Retina (tissue), 1 donor: Measurements from ENCODE around the gene ATXN2L.
"Not testable (repeated sequence)": the region's sequence is repeated elsewhere in the genome, so short reads cannot be mapped to it uniquely, and the experiment has no call there.

Source experiments
- DNase-seq: peaks from one replicate; pipeline ENCODE4 v3.0.0-alpha.2; 2016

Gene ATXN2L

GRCh38 chr16:28822520-28823290 is at the start of gene ATXN2L:
ATXN2L (plus strand) TSS chr16:28822999; CDS start chr16:28823260, 261 bp downstream.
- peak; percentile 99 for DNase-seq

GRCh38 chr16:28781697-28782096 is 41.1 kb upstream of the ATXN2L start:
- DNase-seq, result not testable (repeated sequence)

GRCh38 chr16:28782357-28782756 is 40.4 kb upstream of the ATXN2L start:
- not testable (repeated sequence) for DNase-seq

- DNase-seq, result peak; percentile 37
These were observed 20.4 kb upstream of the ATXN2L start for GRCh38 chr16:28802235-28803019.

- DNase-seq, result not testable (repeated sequence)
These were observed 15.2 kb upstream of the ATXN2L start for GRCh38 chr16:28807445-28808120.

- no peak for DNase-seq
These were observed 2.8 kb upstream of the ATXN2L start for GRCh38 chr16:28820016-28820415.

GRCh38 chr16:28820546-28820945 is 2.3 kb upstream of the ATXN2L start:
- DNase-seq, result not testable (repeated sequence)

GRCh38 chr16:28821874-28822519 is 802 bp upstream of the ATXN2L start:
- DNase-seq, result no peak

- no peak for DNase-seq
These were observed 583 bp downstream of the ATXN2L start for GRCh38 chr16:28823291-28823872.

GRCh38 chr16:28823873-28824716 is 1.3 kb downstream of the ATXN2L start:
- peak; percentile 99 for DNase-seq

GRCh38 chr16:28824717-28824973 is 1.8 kb downstream of the ATXN2L start:
- no peak for DNase-seq

- no peak for DNase-seq
These were observed 3.3 kb downstream of the ATXN2L start for GRCh38 chr16:28826141-28826540.

GRCh38 chr16:28829747-28830146 is 6.9 kb downstream of the ATXN2L start:
- no peak for DNase-seq

GRCh38 chr16:28830531-28830930 is 7.7 kb downstream of the ATXN2L start:
- DNase-seq, result no peak

- no peak for DNase-seq
These were observed 11.6 kb downstream of the ATXN2L start for GRCh38 chr16:28834349-28834748.

GRCh38 chr16:28834873-28835863 is 12.4 kb downstream of the ATXN2L start:
- no peak for DNase-seq

GRCh38 chr16:28835864-28836760 is 13.3 kb downstream of the ATXN2L start:
- DNase-seq, result no peak

GRCh38 chr16:28836761-28837064 is 13.9 kb downstream of the ATXN2L start:
- no peak for DNase-seq

- DNase-seq, result no peak
These were observed 15.1 kb downstream of the ATXN2L start for GRCh38 chr16:28837672-28838557.
